ENCODE measurements around the gene ACTL7A.

The ACTL7A gene

GRCh38 chr9:108850293-108850897, 11.7 kb upstream of the ACTL7A start:
- DNase-seq (ENCODE audit: low spot score), result peak; percentile 37

GRCh38 chr9:108851138-108851537, 10.9 kb upstream of the ACTL7A start:
- DNase-seq (ENCODE audit: low spot score), result no peak

GRCh38 chr9:108852079-108852478, 10.0 kb upstream of the ACTL7A start:
- no peak for DNase-seq (ENCODE audit: low spot score)

GRCh38 chr9:108854094-108854493, 8.0 kb upstream of the ACTL7A start:
- DNase-seq (ENCODE audit: low spot score), result no peak

- no peak for DNase-seq (ENCODE audit: low spot score)
These were observed 7.2 kb upstream of the ACTL7A start for GRCh38 chr9:108854641-108855528.

- no peak for DNase-seq (ENCODE audit: low spot score)
These were observed 6.6 kb upstream of the ACTL7A start for GRCh38 chr9:108855529-108855886.

- DNase-seq (ENCODE audit: low spot score), result no peak
These were observed 6.2 kb upstream of the ACTL7A start, which contains the start of gene ACTL7B for GRCh38 chr9:108855888-108856287. ACTL7B (minus strand) TSS chr9:108855986; CDS start chr9:108855930, 56 bp downstream.

GRCh38 chr9:108857572-108857971, 4.5 kb upstream of the ACTL7A start:
- no peak for DNase-seq (ENCODE audit: low spot score)

- DNase-seq (ENCODE audit: low spot score), result no peak
These were observed 2.5 kb upstream of the ACTL7A start for GRCh38 chr9:108859459-108860114.

- DNase-seq (ENCODE audit: low spot score), result no peak
These were observed 1.7 kb upstream of the ACTL7A start for GRCh38 chr9:108860354-108860753.

- DNase-seq (ENCODE audit: low spot score), result no peak
These were observed 1.3 kb upstream of the ACTL7A start for GRCh38 chr9:108860764-108861163.

- DNase-seq (ENCODE audit: low spot score), result no peak
These were observed 602 bp upstream of the ACTL7A start for GRCh38 chr9:108861464-108861863.

GRCh38 chr9:108863891-108864290, 1.8 kb downstream of the ACTL7A start:
- no peak for DNase-seq (ENCODE audit: low spot score)

- no peak for DNase-seq (ENCODE audit: low spot score)
These were observed 2.4 kb downstream of the ACTL7A start for GRCh38 chr9:108864446-108864845.

GRCh38 chr9:108865037-108865436, 3.0 kb downstream of the ACTL7A start:
- no peak for DNase-seq (ENCODE audit: low spot score)

GRCh38 chr9:108866001-108866420, 3.9 kb downstream of the ACTL7A start:
- no peak for DNase-seq (ENCODE audit: low spot score)

GRCh38 chr9:108867116-108867515, 5.0 kb downstream of the ACTL7A start:
- no peak for DNase-seq (ENCODE audit: low spot score)

GRCh38 chr9:108867829-108868228, 5.8 kb downstream of the ACTL7A start:
- no peak for DNase-seq (ENCODE audit: low spot score)

GRCh38 chr9:108869092-108869725, 7.1 kb downstream of the ACTL7A start:
- peak; percentile 64 for DNase-seq (ENCODE audit: low spot score)

- DNase-seq (ENCODE audit: low spot score), result no peak
These were observed 12.2 kb downstream of the ACTL7A start for GRCh38 chr9:108874058-108874788.

- no peak for DNase-seq (ENCODE audit: low spot score)
These were observed 14.4 kb downstream of the ACTL7A start for GRCh38 chr9:108876425-108876824.

GRCh38 chr9:108877524-108877923, 15.5 kb downstream of the ACTL7A start:
- no peak for DNase-seq (ENCODE audit: low spot score)

Measured in GM03348 (cell line).